Measurements from ENCODE around the gene TRIP10. TPM values are rescaled to one million over a fixed set of nuclear protein-coding genes. Genes with fewer than 3 reads are reported as not detected.

Gene TRIP10
- total and polyA plus RNA-seq, 4 donors: 3.4 to 9.9 (median 7.4) TPM

- peak; percentile 53 for TF ChIP-seq HNF4G (IDR thresholded peaks at IDR 0.05)
- TF ChIP-seq RAD21 (IDR thresholded peaks at IDR 0.05): peak; percentile 81 to 86
Observed at GRCh38 chr19:6737873-6738786, 1.4 kb upstream of the TRIP10 start (continued).

GRCh38 chr19:6738787-6739389, 592 bp upstream of the TRIP10 start:
- no peak for DNase-seq (ENCODE audit: low spot score)
- H3K27ac ChIP-seq (ENCODE audit: low read depth in 1 of 2, low read length in 2 of 2): peak overlapping the region; percentile 71 to 87
- H3K36me3 ChIP-seq (ENCODE audit: control insufficient read depth in 4 of 4, insufficient read depth in 3 of 4, low read depth in 1 of 4, low read length in 3 of 4): peaks cover 0 to 5% (median 2%) of the 10 kb centered on the region in 4 donors
- H3K9ac ChIP-seq (ENCODE audit: low read depth in 1 of 2, low read length in 2 of 2): peak overlapping the region; percentile 17 to 62
- no peaks in the 10 kb centered on the region for H3K9me3 ChIP-seq (ENCODE audit: control insufficient read depth in 4 of 4, low read length in 3 of 4)
- H3K4me3 ChIP-seq (ENCODE audit: low read depth in 1 of 3, low read length in 3 of 3): peak overlapping the region; percentile 27 to 39 (median 36)
- H3K27me3 ChIP-seq (ENCODE audit: control insufficient read depth in 4 of 4, insufficient read depth in 4 of 4, low read length in 3 of 4): no peaks in the 10 kb centered on the region
- TF ChIP-seq HNF4G (IDR thresholded peaks at IDR 0.05): no peak
- TF ChIP-seq FOXA2 (IDR thresholded peaks at IDR 0.05): no peak
- no peak for TF ChIP-seq FOXA1 (IDR thresholded peaks at IDR 0.05)
- no peak for TF ChIP-seq TAF1 (conservative IDR thresholded peaks at IDR 0.05)
- TF ChIP-seq, protein P1, sequence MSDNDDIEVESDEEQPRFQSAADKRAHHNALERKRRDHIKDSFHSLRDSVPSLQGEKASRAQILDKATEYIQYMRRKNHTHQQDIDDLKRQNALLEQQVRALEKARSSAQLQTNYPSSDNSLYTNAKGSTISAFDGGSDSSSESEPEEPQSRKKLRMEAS (IDR thresholded peaks at IDR 0.05): no peak
- TF ChIP-seq GABPA (IDR thresholded peaks at IDR 0.05 in 1 of 2, conservative IDR thresholded peaks at IDR 0.05 in 1 of 2): no peak
- TF ChIP-seq ATF3 (IDR thresholded peaks at IDR 0.05): no peak
- WGBS: 8% methylated on average over 24 of the region's 24 CpGs
- peaks cover 9 to 46% (median 34%) of the 10 kb centered on the region in 4 donors for H3K4me1 ChIP-seq (ENCODE audit: control insufficient read depth in 4 of 4, insufficient read depth in 4 of 4, low read length in 3 of 4)

DNA sequence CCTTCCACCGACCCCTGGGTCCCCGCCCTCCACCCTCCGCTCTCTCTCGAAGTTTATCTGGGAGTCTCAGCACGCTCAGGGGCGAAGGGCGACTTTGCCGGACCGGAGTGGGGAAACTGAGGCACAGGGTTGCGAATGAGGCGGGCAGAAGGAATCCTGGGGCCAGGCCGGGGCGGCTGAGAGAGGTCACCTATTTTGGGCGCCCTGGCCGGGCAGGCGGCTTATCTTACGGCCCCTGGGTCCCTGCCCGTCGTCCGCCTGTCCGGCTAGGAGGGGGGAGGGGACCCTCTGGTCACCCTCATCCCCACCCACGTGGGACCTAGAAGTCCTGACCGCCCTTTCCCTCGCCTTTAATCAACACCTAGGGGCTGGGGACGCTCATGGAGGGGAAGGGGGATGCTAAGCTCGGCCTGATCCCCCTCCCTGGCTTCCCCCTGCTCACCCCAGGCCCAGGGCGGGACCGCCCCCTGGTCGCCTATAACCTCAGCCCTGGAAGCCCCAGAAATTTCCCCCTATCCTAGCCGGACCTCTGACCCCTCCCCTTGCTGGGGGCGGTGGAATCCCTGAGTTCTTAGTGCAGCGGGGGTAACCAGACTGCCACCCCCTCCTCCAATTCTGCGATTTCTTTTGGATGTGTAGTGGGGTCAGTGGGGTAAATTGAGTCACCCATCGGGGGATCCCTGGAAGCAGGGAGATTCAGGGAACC, 556 bp downstream of the TRIP10 start:
- no peaks in the 10 kb centered on the region for H3K9me3 ChIP-seq (ENCODE audit: control insufficient read depth in 4 of 4, low read length in 3 of 4)
- DNase-seq (ENCODE audit: low spot score): no peak
- peak overlapping the region; percentile 56 to 60 for H3K9ac ChIP-seq (ENCODE audit: low read depth in 1 of 2, low read length in 2 of 2)
- TF ChIP-seq ATF3 (IDR thresholded peaks at IDR 0.05): no peak
- no peak for TF ChIP-seq YY1 (IDR thresholded peaks at IDR 0.05)
- TF ChIP-seq HNF4G (IDR thresholded peaks at IDR 0.05): no peak
- no peak for TF ChIP-seq FOXA1 (IDR thresholded peaks at IDR 0.05)
- TF ChIP-seq RXRA (IDR thresholded peaks at IDR 0.05): peak in 1 of 2 donors; percentile 5
- WGBS: 4% methylated on average over 34 of the region's 34 CpGs
- peaks cover 0 to 5% (median 2%) of the 10 kb centered on the region in 4 donors for H3K36me3 ChIP-seq (ENCODE audit: control insufficient read depth in 4 of 4, insufficient read depth in 3 of 4, low read depth in 1 of 4, low read length in 3 of 4)
- peaks cover 9 to 45% (median 37%) of the 10 kb centered on the region in 4 donors for H3K4me1 ChIP-seq (ENCODE audit: control insufficient read depth in 4 of 4, insufficient read depth in 4 of 4, low read length in 3 of 4)
- H3K4me3 ChIP-seq (ENCODE audit: low read depth in 1 of 3, low read length in 3 of 3): peak overlapping the region; percentile 62 to 72 (median 67)
- H3K27ac ChIP-seq (ENCODE audit: low read depth in 1 of 2, low read length in 2 of 2): peak overlapping the region; percentile 77 to 83
- no peaks in the 10 kb centered on the region for H3K27me3 ChIP-seq (ENCODE audit: control insufficient read depth in 4 of 4, insufficient read depth in 4 of 4, low read length in 3 of 4)
